Transverse colon (tissue), 4 donors: Measurements from ENCODE around the gene CREB5. TPM values are rescaled to one million over a fixed set of nuclear protein-coding genes. Genes with fewer than 3 reads are reported as not detected.

Source experiments
- DNase-seq: peaks from one replicate; pipeline ENCODE4 v3.0.0-alpha.2; 2019
- H3K27ac ChIP-seq, 4 donors: fragments of 200-600 bp; sonication (generic); 2 replicates each; pipeline ENCODE4 v1.5.1; 2016 to 2018; ENCODE audit warnings: inconsistent platforms in 4 of 4
- H3K27me3 ChIP-seq: fragments of 200-600 bp; sonication (generic); 2 replicates; pipeline ENCODE4 v1.5.1; 2017; ENCODE audit warnings: inconsistent platforms
- H3K36me3 ChIP-seq, 4 donors: fragments of 200-600 bp; sonication (generic); 2 replicates each; pipeline ENCODE4 v1.5.1; 2017 to 2019; ENCODE audit warnings: inconsistent platforms in 4 of 4
- H3K4me1 ChIP-seq, 4 donors: fragments of 200-600 bp; sonication (generic); 2 replicates each; pipeline ENCODE4 v1.5.1; 2017 to 2020; ENCODE audit warnings: inconsistent platforms in 4 of 4
- H3K4me3 ChIP-seq, 4 donors: fragments of 200-600 bp; sonication (generic); 1 replicate in 1 of 4; 2 replicates in 3 of 4; pipeline versions ENCODE4 v1.5.1 to v1.6.1; 2017 to 2019; ENCODE audit warnings: inconsistent platforms in 4 of 4
- H3K9me3 ChIP-seq, 2 donors: fragments of 200-600 bp; sonication (generic); 2 replicates each; pipeline ENCODE4 v1.5.1; 2017 to 2019; ENCODE audit warnings: inconsistent platforms in 2 of 2
- CTCF ChIP-seq, 5 experiments: fragments of 200-600 bp in 3 of 5; fragments of 450-650 bp in 2 of 5; sonication (generic) in 3 of 5; IDR thresholded peaks; 1 replicate in 2 of 5; 2 replicates in 3 of 5; pipeline ENCODE4 v1.5.1; 2016 to 2017; ENCODE audit warnings: antibody characterized with exemption in 5 of 5, inconsistent platforms in 3 of 5, mild to moderate bottlenecking in 2 of 5, moderate library complexity in 1 of 5
- EP300 ChIP-seq: sonication (generic); formaldehyde crosslinking; IDR thresholded peaks from one replicate; pipeline ENCODE4 v1.6.1; 2017; ENCODE audit warnings: antibody characterized with exemption, low read depth
- POLR2A ChIP-seq: fragments of 450-650 bp; IDR thresholded peaks from one replicate; pipeline ENCODE4 v1.6.1; 2016; ENCODE audit warnings: antibody characterized with exemption, mild to moderate bottlenecking, moderate library complexity
- POLR2AphosphoS5 ChIP-seq, 3 donors: sonication (generic); formaldehyde crosslinking; IDR thresholded peaks; one replicate each; pipeline ENCODE4 v1.6.1; 2016; ENCODE audit warnings: antibody characterized with exemption in 3 of 3
- WGBS, 2 donors: methylation state at CpG; one replicate each; pipeline ENCODE4 v1.1.5; 2018; ENCODE audit warnings: low coverage in 1 of 2; 5-methylcytosine and 5-hydroxymethylcytosine counted together
- in situ Hi-C, 4 donors: fragments of 200-750 bp; cut with MboI; loops; one replicate each; pipeline versions ENCODE4 v1.15.0 to v1.15.1; 2017; ENCODE audit warnings: low sequenced_read_pairs in 3 of 4, low pct_ligation_motif_present in 1 of 4, low pct_unique_long_range_greater_than_20kb in 1 of 4
- intact Hi-C: fragments of 100-400 bp; cut with DNase I; formaldehyde crosslinking; loops from one replicate; pipeline ENCODE4 v1.15.1; 2023; ENCODE audit warnings: low total_unique reads
- total RNA-seq, 4 donors: library from RNA; depleted of rRNA; stranded (reverse); fragments of >200 nt; gene quantifications; one replicate each; pipeline ENCODE4 v1.1.0, GENCODE V29; 2016

The CREB5 gene
- total RNA-seq, 4 donors from 2014 or later, result 3.0 to 12.2 (median 7.0) TPM

DNA sequence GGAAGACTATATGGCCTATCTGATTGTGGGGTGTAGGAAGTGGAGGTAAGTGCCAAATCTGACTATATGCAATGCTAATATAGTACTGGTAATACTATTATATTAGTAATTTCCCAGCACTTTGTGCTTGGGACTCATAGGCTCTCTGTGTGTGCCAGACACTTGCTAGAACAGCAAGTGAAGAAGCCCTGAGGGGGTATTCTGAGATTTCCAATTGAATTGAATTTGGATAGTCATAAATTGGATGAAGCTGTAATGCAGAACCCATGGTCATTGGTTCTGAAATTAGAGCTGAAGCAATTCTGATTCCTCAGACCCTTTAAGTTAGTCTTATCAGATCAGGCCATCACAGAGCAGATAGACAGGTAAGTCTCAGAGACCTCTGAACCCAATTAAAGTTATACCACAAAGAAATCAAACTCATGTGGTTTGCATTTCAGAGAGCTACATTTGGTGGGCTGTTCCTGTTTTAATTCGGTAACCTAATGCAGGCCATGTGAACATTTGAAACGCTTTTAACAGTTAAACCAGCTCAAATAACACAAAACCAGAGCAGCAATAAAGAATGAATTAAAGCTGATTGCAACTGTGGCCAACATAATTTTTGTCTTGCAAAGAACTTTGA lies 179.5 kb downstream of the CREB5 start:
- no peaks in the 10 kb centered on the region for H3K36me3 ChIP-seq
- intact Hi-C loops (no loop called here), in situ Hi-C loops (no loop called here)
- no peaks in the 10 kb centered on the region for H3K9me3 ChIP-seq
- H3K27ac ChIP-seq, result no peak overlapping the region
- TF ChIP-seq CTCF (IDR thresholded peaks at IDR 0.05) (no peak), POLR2A (no peak), EP300 (no peak), POLR2AphosphoS5 (IDR thresholded peaks at IDR 0.05) (no peak)
- DNase-seq, result no peak
- 63% methylated on average over 2 of the region's 2 CpGs for WGBS, 2 donors
- no peaks in the 10 kb centered on the region for H3K4me1 ChIP-seq
- H3K4me3 ChIP-seq, result no peak overlapping the region
- H3K27me3 ChIP-seq, result peaks cover 13% of the 10 kb centered on the region

GRCh38 chr7:28592861-28593260 lies 180.5 kb downstream of the CREB5 start:
- WGBS, 2 donors, result 85 to 94% methylated on average over 2 to 3 of the region's 3 CpGs

GRCh38 chr7:28595076-28595475 lies 182.8 kb downstream of the CREB5 start:
- TF ChIP-seq EP300 (no peak), POLR2A (no peak), CTCF (IDR thresholded peaks at IDR 0.05) (no peak), POLR2AphosphoS5 (IDR thresholded peaks at IDR 0.05) (no peak)
- Histone ChIP-seq H3K4me1 (no peaks in the 10 kb centered on the region), H3K9me3 (no peaks in the 10 kb centered on the region), H3K4me3 (no peak overlapping the region), H3K27me3 (no peaks in the 10 kb centered on the region), H3K27ac (no peak overlapping the region), H3K36me3 (no peaks in the 10 kb centered on the region)
- in situ Hi-C loops, result no loop called here
- WGBS, 2 donors, result 75 to 85% methylated on average over 3 to 4 of the region's 4 CpGs
- no peak for DNase-seq
- intact Hi-C loops, result no loop called here

More at GRCh38 chr7:28592861-28593260, 180.5 kb downstream of the CREB5 start:
- no peaks in the 10 kb centered on the region for H3K9me3 ChIP-seq
- no peak for DNase-seq
- peaks cover 9% of the 10 kb centered on the region for H3K27me3 ChIP-seq
- H3K4me1 ChIP-seq, result no peaks in the 10 kb centered on the region
- TF ChIP-seq POLR2A (no peak), POLR2AphosphoS5 (IDR thresholded peaks at IDR 0.05) (no peak), EP300 (no peak), CTCF (IDR thresholded peaks at IDR 0.05) (no peak)
- no peak overlapping the region for H3K4me3 ChIP-seq
- H3K36me3 ChIP-seq, result no peaks in the 10 kb centered on the region
- no peak overlapping the region for H3K27ac ChIP-seq
- intact Hi-C loops, result no loop called here
- in situ Hi-C loops, result no loop called here

DNA sequence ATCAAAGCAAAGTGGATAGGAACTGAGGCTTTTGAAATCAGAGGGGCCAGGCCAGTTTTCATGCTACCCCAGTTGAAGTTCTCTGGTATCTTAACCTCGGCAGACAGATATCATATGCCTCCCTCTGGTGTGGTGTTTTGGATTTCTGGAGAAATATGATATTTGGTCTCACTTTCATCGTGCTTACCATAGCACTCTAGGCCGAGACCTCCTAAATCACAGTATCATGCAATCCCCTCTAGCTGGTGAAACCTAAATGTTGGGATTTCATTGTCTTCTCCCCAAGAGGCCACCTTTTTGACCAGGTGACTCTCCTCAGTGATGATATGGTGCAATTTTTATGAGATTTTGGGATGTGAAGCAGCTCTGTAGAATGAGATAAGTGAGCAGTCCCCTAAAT lies 183.5 kb downstream of the CREB5 start:
- H3K27ac ChIP-seq, result no peak overlapping the region
- intact Hi-C loops (no loop called here), in situ Hi-C loops (no loop called here)
- no peaks in the 10 kb centered on the region for H3K9me3 ChIP-seq
- no peaks in the 10 kb centered on the region for H3K36me3 ChIP-seq
- WGBS, 2 donors, result 82 to 87% methylated on average over 3 of the region's 3 CpGs
- DNase-seq, result no peak
- no peak for TF ChIP-seq CTCF (IDR thresholded peaks at IDR 0.05)
- no peak for TF ChIP-seq POLR2AphosphoS5 (IDR thresholded peaks at IDR 0.05)
- TF ChIP-seq POLR2A, result no peak
- no peak for TF ChIP-seq EP300
- peaks cover 1% of the 10 kb centered on the region for H3K27me3 ChIP-seq
- no peak overlapping the region for H3K4me3 ChIP-seq
- no peaks in the 10 kb centered on the region for H3K4me1 ChIP-seq
